ENCODE measurements around the gene ADPRM. TPM values are rescaled to one million over a fixed set of nuclear protein-coding genes. Genes with fewer than 3 reads are reported as not detected.

The ADPRM gene
- total RNA-seq, 4 donors from 2014 or later = 5.2 to 39.2 (median 26.5) TPM

DNA sequence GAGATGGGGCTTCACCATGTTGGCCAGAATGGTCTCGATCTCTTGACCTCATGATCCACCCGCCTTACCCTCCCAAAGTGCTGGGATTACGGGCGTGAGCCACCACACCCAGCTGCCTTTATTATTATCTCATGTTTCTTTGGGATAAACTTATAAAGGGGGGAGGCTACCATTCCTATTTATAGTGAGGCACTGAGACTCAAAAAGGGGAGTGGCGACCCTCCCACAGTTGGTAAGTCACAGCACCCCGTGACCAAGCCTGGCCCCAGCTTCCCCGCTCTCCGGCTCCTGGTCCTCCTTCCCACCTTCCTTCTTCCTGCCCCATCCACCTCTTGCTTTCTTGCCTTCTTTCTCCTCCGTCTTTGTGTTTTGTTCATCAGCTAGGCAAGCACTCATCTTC lies 45.5 kb upstream of the ADPRM start:
- Histone ChIP-seq H3K4me1 (peaks cover 0 to under 1% of the 10 kb centered on the region in 2 donors), H3K27ac (no peak overlapping the region), H3K4me3 (no peak overlapping the region), H3K9me3 (no peaks in the 10 kb centered on the region), H3K36me3 (peaks cover 0 to 7% of the 10 kb centered on the region in 2 donors), H3K27me3 (no peaks in the 10 kb centered on the region)
- ATAC-seq (no peak), DNase-seq (no peak)
- intact Hi-C loops (cut with DNase I; ENCODE audit: low total_unique reads) (no loop called here), in situ Hi-C loops (cut with MboI; ENCODE audit: low sequenced_read_pairs in 4 of 4) (no loop called here)
- TF ChIP-seq, protein P1, sequence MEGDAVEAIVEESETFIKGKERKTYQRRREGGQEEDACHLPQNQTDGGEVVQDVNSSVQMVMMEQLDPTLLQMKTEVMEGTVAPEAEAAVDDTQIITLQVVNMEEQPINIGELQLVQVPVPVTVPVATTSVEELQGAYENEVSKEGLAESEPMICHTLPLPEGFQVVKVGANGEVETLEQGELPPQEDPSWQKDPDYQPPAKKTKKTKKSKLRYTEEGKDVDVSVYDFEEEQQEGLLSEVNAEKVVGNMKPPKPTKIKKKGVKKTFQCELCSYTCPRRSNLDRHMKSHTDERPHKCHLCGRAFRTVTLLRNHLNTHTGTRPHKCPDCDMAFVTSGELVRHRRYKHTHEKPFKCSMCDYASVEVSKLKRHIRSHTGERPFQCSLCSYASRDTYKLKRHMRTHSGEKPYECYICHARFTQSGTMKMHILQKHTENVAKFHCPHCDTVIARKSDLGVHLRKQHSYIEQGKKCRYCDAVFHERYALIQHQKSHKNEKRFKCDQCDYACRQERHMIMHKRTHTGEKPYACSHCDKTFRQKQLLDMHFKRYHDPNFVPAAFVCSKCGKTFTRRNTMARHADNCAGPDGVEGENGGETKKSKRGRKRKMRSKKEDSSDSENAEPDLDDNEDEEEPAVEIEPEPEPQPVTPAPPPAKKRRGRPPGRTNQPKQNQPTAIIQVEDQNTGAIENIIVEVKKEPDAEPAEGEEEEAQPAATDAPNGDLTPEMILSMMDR (IDR thresholded peaks at IDR 0.05 in 4 of 5, conservative IDR thresholded peaks at IDR 0.05 in 1 of 5) = no peak
- no peak for TF ChIP-seq POLR2A (IDR thresholded peaks at IDR 0.05)

DNA sequence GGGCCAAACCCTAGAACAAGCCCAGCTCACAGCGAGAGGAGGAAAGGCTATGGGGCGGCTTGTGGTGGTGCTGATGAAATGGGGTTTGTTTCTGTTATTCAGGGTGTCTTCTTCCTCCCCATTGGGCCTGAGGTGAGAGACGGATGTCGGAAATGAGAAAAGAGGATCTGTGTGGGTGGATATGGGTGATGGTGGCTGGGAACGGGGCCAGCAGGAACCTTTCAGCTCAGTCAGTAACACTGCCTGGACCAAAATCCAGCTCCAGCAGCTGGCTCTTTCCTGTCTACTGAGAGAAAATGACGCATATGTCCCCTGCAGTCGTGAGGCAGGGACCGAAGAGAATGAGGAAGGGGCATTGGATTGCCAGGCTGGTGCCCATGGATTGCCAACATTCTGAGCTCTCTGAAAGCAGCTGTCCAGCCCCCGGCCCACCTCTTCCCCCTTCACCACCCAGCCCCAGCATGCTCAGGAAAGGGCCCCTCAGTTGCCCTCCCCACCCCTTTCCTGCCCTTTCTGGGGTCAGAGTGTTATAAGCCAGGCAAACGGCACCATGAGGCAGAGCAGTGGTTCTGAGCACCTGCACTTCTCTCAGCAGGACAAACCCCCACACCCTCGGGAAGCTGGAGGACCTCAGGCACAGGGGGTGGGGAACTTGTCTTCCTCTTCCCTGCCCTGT lies 44.3 kb upstream of the ADPRM start:
- DNase-seq = no peak
- H3K36me3 ChIP-seq = peaks cover 0 to 7% of the 10 kb centered on the region in 2 donors
- peaks cover 0 to 6% of the 10 kb centered on the region in 2 donors for H3K4me1 ChIP-seq
- intact Hi-C loops (cut with DNase I; ENCODE audit: low total_unique reads) (no loop called here), in situ Hi-C loops (cut with MboI; ENCODE audit: low sequenced_read_pairs in 4 of 4) (no loop called here)
- TF ChIP-seq, protein P1 (IDR thresholded peaks at IDR 0.05 in 4 of 5, conservative IDR thresholded peaks at IDR 0.05 in 1 of 5) = no peak
- no peak for TF ChIP-seq POLR2A (IDR thresholded peaks at IDR 0.05)
- H3K27ac ChIP-seq = no peak overlapping the region
- ATAC-seq = no peak
- H3K27me3 ChIP-seq = no peaks in the 10 kb centered on the region
- H3K4me3 ChIP-seq = no peak overlapping the region
- no peaks in the 10 kb centered on the region for H3K9me3 ChIP-seq

- Histone ChIP-seq H3K4me1 (peaks cover 0 to 6% of the 10 kb centered on the region in 2 donors), H3K36me3 (peaks cover 0 to 6% of the 10 kb centered on the region in 2 donors), H3K9me3 (no peaks in the 10 kb centered on the region), H3K27me3 (no peaks in the 10 kb centered on the region), H3K27ac (no peak overlapping the region), H3K4me3 (no peak overlapping the region)
- ATAC-seq (no peak), DNase-seq (no peak)
- intact Hi-C loops (cut with DNase I; ENCODE audit: low total_unique reads) = no loop called here
- TF ChIP-seq, protein P1 (IDR thresholded peaks at IDR 0.05 in 4 of 5, conservative IDR thresholded peaks at IDR 0.05 in 1 of 5) = no peak
- no peak for TF ChIP-seq POLR2A (IDR thresholded peaks at IDR 0.05)
- in situ Hi-C loops (cut with MboI; ENCODE audit: low sequenced_read_pairs in 4 of 4) = no loop called here
These were observed 43.4 kb upstream of the ADPRM start for GRCh38 chr17:10653987-10654386.

- Histone ChIP-seq H3K9me3 (no peaks in the 10 kb centered on the region), H3K36me3 (no peaks in the 10 kb centered on the region), H3K4me3 (no peak within 1 kb of the TSS), H3K27ac (no peak within 1 kb of the TSS), H3K4me1 (peaks cover 0 to 6% of the 10 kb centered on the region in 2 donors), H3K27me3 (no peaks in the 10 kb centered on the region)
- in situ Hi-C loops (cut with MboI; ENCODE audit: low sequenced_read_pairs in 4 of 4) (no loop called here), intact Hi-C loops (cut with DNase I; ENCODE audit: low total_unique reads) (no loop called here)
- no peak for DNase-seq
- TF ChIP-seq, protein P1 (IDR thresholded peaks at IDR 0.05 in 4 of 5, conservative IDR thresholded peaks at IDR 0.05 in 1 of 5) = no peak
- no peak for TF ChIP-seq POLR2A (IDR thresholded peaks at IDR 0.05)
- ATAC-seq = no peak
These were observed 40.2 kb upstream of the ADPRM start, which contains the start of gene MYH3 for GRCh38 chr17:10657148-10657547. Gene MYH3, minus strand, starts transcription at chr17:10657309. Its CDS starts 2,245 bp downstream, at chr17:10655064.

Measured in gastrocnemius medialis (tissue), 4 donors.